Hematopoietic multipotent progenitor cell treated with erythropoietin and hydrocortisone succinate and interleukin-3 and kit ligand, for 6 days (in vitro differentiated cells): ENCODE measurements around the gene RFTN1.

ENCODE experiments used
- DNase-seq: peaks from one replicate; pipeline ENCODE4 v3.0.0-alpha.2; 2015

The RFTN1 gene

DNA sequence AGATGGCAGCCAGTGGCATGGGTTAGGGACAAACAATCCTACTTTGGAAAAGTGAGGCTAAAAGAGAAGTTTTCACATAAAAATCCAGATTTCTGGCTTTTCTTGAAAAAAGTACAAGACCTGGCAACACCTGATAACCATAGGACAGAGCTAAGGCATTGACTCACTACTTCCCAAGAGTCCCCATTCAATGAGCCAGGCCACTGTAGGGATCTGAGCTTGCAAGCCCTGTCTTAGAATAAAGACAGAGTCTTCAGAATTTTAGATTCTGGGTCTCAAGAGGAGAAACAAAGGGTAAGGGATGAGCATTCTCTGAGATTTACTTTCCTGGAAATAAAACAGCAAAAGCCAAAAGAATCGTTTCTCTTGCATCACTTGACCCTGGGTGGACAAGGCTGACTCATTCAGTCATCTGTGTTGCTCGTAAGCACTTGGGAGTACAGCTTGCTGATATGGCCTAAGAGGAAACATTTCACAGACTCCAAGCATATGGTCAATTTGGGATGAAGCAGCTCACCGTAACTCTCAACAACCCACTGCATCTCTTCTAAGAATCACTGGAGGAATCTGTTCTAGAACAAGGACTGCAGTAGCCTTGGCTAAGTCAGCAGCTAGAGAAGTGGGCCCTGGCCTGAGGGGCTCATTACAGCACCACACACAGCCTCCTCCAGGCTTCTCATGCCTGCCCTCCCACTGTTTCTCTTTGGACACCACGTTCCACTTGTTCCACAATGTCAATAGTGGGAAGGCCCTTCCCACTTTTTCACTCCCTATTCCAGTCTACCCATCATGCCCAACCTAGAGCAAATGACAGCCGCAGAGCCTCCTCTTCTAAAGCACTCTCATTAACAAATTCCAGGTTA is 86.2 kb downstream of the RFTN1 start:
- DNase-seq = no peak

DNA sequence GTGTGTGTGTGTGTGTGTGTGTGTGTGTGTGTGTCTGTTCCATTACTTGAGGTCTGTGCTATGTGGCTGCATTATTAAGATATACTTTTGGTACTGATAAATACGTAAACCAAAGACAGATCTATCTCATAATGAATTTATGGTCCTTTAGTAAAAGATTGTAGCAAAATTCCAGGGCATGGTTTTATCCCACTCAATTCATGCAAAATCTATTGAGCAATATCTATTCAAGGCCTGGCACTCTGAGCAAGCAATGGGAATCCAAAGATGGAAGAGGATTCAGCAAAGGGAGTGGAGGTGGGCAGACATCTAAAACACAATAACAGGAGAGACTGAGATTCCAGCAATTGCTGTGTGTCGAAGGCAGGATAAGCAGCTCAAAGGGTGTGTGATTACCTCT is 86.8 kb downstream of the RFTN1 start:
- no peak for DNase-seq

DNA sequence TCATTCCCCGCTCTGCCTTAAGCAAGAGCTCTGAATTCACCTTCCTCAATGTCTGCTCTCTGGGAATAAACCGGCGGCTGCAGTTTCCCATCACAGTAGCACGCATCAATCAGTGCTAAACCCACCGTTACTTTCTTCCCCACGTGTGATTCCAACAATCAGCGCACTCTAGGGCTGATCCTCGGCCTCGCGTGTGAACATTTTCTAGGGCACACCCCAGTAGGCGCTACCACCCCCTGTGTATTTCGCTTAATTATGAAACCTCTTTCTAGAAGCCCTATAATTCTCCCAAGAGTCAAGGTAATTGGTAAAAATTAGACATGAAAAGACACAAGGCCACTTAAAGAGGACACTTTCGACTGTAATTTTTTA is 87.5 kb downstream of the RFTN1 start:
- DNase-seq = no peak

- DNase-seq = no peak
Measured at GRCh38 chr3:16425398-16426028, 88.0 kb downstream of the RFTN1 start.

GRCh38 chr3:16423947-16424673 is 89.4 kb downstream of the RFTN1 start:
- no peak for DNase-seq

GRCh38 chr3:16423298-16423697 is 90.2 kb downstream of the RFTN1 start:
- DNase-seq = no peak

DNA sequence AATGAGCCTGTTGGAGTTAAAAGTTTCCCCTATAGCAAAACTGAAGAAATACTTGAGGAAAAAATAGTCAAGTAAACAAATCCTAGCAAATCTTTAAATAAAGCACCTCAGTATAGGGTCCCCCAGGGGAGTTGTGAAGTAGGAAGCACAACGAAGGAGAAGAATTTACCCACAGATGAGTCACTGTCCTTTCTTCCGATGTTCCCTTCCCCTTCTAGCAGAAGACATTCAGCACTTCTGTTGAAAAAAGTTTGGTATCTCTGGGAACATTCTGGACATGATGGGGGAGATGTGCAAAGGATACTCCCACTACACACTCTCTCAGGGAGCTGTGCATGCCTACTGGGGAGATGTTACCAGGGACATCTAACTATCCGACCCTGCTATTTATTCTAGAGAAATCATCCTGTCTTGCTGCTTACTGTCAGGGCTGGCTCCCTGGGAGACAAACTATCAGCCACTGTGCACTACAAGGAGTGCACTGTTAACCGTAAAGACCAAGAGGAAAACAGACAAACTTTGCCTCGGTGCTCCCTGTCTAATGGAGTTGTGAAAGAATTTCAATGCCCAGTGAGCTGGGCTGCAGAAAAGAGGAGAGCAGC is 93.8 kb downstream of the RFTN1 start:
- no peak for DNase-seq

DNA sequence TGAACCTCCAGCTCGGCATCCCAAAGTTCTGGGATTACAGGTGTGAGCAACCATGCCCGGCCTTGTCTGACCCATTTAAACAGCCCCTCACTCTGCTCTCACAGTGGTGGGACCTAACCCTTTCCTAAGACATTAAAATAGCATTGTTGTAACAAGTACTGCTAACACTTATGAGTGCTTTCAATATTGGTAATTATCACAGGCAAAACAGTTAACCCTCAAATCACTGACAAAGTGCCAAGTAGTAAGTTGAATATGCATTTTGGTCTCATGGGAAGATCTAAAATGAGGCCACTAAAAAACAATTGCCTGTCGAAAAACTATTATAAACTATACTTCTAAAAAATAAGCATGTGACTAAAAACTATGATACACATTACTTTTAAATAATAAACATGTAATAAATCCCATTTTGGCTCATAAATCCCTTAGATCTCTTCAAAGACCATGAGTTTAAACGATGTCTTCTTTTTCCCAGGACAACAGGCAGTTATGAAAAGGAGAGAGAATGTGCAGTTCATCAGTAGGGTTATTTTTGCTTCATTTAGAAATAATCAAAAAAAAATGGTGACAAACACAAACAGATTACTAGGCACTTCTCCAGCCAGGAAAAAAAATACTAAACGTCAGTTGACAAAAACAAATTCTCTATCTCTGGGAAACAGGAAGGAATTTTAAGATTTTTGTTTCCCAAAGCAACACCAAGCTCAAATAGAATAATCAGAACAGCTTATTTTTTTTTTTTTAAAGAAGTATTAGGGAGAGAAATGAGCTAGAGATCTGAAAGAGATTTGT is 95.4 kb downstream of the RFTN1 start:
- no peak for DNase-seq

DNA sequence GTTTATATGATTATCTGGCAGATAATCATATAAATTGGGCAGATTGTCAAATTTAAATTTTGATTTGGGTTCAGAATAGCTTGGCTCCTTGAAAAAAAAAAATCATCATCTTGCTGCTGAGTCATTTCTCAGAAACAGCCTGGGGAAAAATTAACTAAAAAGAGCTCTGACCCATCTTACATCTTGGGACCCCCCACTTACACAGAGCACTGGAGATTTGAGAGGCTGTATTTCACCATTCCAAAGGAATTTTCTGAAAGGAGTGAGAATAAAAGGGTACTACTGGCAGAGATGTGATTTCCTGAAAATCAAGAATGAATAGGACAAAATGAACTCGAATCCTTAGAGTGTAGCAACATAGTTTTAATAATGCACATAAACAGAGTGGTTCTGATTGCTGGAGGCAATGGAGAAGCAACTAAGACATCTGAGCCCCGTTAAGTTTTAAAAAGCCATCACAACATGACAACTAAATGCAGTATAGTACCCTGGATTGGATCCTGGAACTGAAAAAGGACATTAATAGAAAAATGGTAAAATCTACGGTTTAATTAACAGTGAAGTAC is 97.5 kb downstream of the RFTN1 start:
- DNase-seq = no peak

DNA sequence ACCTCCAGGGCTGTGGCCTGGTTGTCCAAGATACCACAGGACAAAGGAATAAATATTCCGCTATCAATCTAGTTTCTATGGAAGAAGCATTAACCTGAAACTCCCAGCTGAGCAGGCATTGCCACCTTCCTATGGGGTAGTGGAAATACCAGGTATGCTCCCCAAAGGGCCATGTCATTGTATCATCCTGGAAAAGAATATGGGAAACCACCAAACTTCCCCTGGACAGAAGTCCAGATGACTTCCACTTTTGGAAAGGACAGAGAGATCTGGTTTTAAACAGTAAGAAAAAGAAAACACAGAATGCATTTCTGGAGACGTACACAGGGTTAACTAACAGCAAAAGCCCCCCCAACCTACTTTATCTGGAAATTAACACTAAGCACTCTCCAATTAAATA is 100.2 kb downstream of the RFTN1 start:
- DNase-seq = no peak

DNA sequence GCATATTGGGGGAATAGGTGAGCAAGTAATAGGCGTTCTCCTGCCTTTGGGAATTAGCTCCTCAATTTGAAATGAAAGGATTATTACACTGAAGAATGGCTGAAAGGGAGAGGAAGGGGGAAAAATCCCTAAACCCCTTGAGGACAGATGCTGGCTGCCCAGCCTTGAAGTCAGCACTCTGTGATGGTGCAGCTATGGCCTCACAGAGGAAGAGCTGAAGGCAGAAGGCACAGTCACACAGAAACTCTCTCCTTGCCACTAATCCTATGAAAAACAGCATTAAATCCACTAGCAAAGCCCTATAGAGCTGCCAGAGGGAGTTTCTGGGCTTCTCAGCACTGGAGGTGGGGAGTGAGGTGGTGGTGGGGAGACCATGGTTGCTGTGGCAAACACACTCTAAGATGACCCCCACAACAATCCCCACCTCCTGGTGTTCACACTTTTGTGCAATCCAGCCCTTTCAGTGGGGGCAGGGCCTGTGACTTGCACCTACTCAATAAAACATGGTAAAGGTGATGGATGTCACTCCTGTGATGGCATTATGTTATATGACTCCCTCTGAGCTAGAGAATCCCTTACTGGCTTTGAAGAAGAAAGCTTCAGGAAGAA is 101.2 kb downstream of the RFTN1 start:
- DNase-seq = no peak

DNA sequence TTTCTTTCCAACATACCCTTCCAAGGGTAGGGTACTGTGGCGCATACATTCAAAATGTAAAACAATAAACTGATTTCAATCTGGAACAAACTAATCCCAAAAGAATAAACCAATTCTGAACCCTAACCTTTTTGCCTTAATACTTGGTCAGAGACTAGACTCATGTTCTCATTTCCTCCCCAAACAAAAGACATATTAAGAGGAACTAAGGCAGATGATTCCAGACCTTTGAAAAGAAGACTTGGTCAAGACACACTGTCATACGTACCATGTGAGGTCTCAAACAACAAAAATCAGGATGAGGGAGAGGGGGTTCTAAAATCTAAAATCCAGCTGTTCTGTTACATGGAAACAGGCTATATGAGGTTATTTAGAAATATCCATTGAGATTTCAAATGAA is 102.1 kb downstream of the RFTN1 start:
- no peak for DNase-seq

- DNase-seq = no peak
Measured at GRCh38 chr3:16410659-16411058, 102.8 kb downstream of the RFTN1 start.

GRCh38 chr3:16409032-16409431 is 104.5 kb downstream of the RFTN1 start:
- DNase-seq = no peak

GRCh38 chr3:16407366-16407765 is 106.1 kb downstream of the RFTN1 start:
- no peak for DNase-seq

GRCh38 chr3:16406579-16406978 is 106.9 kb downstream of the RFTN1 start:
- no peak for DNase-seq

GRCh38 chr3:16406166-16406565 is 107.3 kb downstream of the RFTN1 start:
- DNase-seq = no peak

DNA sequence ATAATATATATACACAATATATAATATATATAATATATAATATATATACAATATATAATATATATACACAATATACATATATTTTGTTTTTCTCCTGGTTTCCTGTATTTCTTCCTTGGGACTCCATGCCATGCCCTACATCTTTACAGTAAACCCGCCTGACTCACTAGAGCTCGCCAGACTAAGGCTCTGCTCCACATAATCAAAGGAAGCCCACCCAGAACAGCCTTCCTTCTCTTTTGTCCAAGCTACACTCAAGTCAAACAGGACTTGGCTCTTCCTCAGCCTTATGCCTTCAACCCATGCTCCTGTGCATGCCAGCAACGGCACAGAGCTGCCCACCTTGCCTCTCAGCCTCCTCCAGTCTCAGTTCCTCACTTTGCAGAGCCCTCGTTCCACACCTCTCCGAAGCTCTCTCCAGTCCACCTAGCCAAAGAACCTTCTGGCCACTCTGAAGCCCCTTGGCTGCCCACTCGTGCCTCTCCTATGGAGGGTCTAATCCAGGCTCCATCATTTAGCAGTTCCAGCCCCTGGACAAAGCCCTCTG is 109.1 kb downstream of the RFTN1 start:
- peak; percentile 12 for DNase-seq

DNA sequence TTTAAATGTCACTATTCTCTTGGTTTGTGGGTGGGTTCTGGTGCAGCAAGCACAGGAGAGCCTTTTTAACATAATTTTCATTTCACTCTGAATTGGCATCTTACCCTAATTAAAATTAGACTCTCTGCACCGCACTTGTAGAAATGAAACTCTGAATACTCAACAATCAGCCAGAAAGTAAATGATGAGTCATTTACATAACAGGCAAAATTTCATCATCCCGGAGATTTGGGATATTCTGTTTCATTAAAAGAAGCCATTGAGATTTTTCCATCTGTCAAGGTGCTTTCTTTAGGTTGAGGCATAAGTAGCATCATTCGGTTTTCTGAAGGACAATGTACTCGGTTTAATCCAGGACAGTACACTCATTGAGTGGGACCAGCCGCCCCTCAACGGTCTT is 111.0 kb downstream of the RFTN1 start:
- DNase-seq = no peak

DNA sequence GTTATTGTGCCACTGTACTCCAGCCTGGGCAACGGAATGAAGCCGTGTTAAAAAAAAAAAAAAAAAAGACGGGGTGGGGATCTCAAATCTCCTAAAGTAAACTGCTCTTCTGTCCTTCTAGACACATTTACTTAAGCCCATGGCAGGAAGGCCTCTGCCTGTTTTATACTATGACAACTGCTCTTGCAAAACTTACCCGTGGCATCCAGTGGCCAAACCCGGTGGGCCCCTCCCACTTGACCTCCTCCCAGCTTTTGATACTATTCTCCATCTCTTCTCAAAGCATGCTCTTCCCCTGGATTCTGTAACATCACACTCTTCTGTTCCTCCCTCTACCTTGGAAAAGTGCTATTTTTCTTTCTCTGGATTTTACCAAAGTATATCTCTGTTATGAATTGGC is 112.2 kb downstream of the RFTN1 start:
- DNase-seq = no peak

DNA sequence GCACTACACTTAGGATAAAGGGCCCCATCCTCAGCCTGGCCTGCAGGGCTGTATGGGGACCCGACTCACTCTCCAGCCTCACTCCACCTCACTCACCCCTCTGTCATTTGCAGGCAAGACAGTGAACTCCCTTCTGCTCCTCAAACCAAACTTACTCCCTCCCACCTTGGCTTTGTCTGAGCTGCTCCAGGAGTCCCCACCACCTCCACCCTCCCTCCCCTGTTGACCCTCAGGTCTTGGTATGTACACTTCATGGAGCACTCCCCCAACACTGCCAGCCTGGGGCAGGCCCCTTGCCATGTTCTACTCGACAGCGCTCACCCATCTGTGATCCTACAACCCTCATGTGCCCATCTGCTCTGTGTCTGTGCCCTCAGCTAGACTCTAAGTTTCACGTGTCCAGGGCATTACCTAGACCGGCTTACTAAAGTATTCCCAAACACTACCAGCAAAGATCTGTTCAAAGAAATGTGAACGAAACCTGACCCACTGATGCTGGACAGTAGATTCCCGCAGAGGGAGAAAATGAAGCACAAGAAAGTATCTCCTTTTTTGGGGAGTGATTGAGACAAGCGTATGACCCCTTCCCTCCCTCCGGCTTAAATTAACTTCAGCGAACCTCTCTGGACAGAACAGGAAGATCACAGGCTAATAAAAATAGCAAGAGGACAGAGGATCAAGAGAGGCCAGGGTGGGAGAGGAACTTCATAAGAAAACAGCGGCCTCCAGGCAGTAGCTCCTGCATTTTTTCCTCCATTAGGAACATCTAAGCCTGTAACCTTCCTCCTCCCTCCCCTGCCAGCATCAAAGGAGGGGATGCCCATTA is 113.2 kb downstream of the RFTN1 start:
- DNase-seq = no peak
